Loucy (cell line): ENCODE data around the gene TBC1D22A.

Source experiments
- CTCF ChIP-seq: fragments of 200-600 bp; sonication (generic); conservative IDR thresholded peaks from 2 replicates; pipeline ENCODE4 v1.5.1; 2014; ENCODE audit warnings: mild to moderate bottlenecking, antibody characterized with exemption, low read length
- EZH2phosphoT487 ChIP-seq: fragments of 200-600 bp; IDR thresholded peaks from 2 replicates; pipeline ENCODE4 v1.6.1; 2018; ENCODE audit warnings: antibody characterized with exemption, mild to moderate bottlenecking, moderate library complexity, borderline replicate concordance

- TF ChIP-seq CTCF (peak; percentile 43), EZH2phosphoT487 (no peak)
Measured at GRCh38 chr22:47012589-47013370, 250.3 kb downstream of the TBC1D22A start.
